ENCODE data around the gene SPTBN1. TPM values are rescaled to one million over a fixed set of nuclear protein-coding genes. Genes with fewer than 3 reads are reported as not detected.

Gene SPTBN1
- total and polyA plus RNA-seq, 2 experiments from 2014 or later: 58.1 to 204 TPM

DNA sequence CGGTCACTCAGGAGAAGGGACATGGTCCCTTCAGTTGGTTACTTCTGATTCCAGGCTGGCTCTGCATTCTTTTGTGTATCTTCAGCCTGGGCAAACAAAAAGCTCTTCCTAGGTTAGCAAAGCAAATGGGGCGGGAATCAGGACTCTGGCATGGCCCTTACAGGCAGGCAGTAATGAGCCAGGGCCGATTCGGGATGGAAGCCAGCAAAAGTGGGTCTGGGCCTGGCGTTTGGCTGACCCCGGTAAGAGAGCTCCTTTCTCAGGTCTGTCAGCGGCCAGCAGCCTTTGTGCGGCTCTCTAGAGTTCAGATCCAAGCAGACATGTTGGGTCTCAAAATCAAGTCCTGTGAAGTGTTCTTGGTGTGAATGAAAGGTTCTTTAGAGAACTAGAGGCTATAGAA, 185.9 kb downstream of the SPTBN1 start:
- H3K27ac Mint-ChIP-seq: peak overlapping the region; percentile 64
- Histone ChIP-seq H3K9me2 (ENCODE audit: insufficient read depth) (no peaks in the 10 kb centered on the region), H3K4me3 (no peak overlapping the region), H4K20me1 (replicated peaks; ENCODE audit: insufficient read depth) (peaks cover 5% of the 10 kb centered on the region; the same call in 1 of the 2 replicates), H3F3A (replicated peaks; ENCODE audit: low read depth) (no peaks in the 10 kb centered on the region), H3K36me3 (ENCODE audit: insufficient read depth) (peaks cover 61% of the 10 kb centered on the region), H3K79me2 (replicated peaks; ENCODE audit: insufficient read depth) (no peaks in the 10 kb centered on the region), H3K27ac (ENCODE audit: low read depth) (no peak overlapping the region), H2AFZ (no peak overlapping the region), H3K4me1 (ENCODE audit: insufficient read depth) (no peaks in the 10 kb centered on the region), H3K4me2 (no peak overlapping the region), H3K27me3 (ENCODE audit: insufficient read depth) (no peaks in the 10 kb centered on the region)
- H3K9me3 Mint-ChIP-seq: no peaks in the 10 kb centered on the region
- H3K4me3 Mint-ChIP-seq: no peak overlapping the region
- TF ChIP-seq ZNF114 (CRISPR knock-in tag; IDR thresholded peaks at IDR 0.05) (no peak), STAT1 (IDR thresholded peaks at IDR 0.05; ENCODE audit: unreplicated experiment) (no peak), JUNB (IDR thresholded peaks at IDR 0.05; ENCODE audit: unreplicated experiment) (no peak), EZH2 (IDR thresholded peaks at IDR 0.05; ENCODE audit: low read depth, unreplicated experiment) (no peak), NANOG (IDR thresholded peaks at IDR 0.05; ENCODE audit: borderline replicate concordance) (no peak), EZH2phosphoT487 (IDR thresholded peaks at IDR 0.05; ENCODE audit: unreplicated experiment) (no peak)
- TF ChIP-seq, protein P1, sequence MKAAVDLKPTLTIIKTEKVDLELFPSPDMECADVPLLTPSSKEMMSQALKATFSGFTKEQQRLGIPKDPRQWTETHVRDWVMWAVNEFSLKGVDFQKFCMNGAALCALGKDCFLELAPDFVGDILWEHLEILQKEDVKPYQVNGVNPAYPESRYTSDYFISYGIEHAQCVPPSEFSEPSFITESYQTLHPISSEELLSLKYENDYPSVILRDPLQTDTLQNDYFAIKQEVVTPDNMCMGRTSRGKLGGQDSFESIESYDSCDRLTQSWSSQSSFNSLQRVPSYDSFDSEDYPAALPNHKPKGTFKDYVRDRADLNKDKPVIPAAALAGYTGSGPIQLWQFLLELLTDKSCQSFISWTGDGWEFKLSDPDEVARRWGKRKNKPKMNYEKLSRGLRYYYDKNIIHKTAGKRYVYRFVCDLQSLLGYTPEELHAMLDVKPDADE (IDR thresholded peaks at IDR 0.05): no peak
- TF ChIP-seq, protein P2, sequence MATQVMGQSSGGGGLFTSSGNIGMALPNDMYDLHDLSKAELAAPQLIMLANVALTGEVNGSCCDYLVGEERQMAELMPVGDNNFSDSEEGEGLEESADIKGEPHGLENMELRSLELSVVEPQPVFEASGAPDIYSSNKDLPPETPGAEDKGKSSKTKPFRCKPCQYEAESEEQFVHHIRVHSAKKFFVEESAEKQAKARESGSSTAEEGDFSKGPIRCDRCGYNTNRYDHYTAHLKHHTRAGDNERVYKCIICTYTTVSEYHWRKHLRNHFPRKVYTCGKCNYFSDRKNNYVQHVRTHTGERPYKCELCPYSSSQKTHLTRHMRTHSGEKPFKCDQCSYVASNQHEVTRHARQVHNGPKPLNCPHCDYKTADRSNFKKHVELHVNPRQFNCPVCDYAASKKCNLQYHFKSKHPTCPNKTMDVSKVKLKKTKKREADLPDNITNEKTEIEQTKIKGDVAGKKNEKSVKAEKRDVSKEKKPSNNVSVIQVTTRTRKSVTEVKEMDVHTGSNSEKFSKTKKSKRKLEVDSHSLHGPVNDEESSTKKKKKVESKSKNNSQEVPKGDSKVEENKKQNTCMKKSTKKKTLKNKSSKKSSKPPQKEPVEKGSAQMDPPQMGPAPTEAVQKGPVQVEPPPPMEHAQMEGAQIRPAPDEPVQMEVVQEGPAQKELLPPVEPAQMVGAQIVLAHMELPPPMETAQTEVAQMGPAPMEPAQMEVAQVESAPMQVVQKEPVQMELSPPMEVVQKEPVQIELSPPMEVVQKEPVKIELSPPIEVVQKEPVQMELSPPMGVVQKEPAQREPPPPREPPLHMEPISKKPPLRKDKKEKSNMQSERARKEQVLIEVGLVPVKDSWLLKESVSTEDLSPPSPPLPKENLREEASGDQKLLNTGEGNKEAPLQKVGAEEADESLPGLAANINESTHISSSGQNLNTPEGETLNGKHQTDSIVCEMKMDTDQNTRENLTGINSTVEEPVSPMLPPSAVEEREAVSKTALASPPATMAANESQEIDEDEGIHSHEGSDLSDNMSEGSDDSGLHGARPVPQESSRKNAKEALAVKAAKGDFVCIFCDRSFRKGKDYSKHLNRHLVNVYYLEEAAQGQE (IDR thresholded peaks at IDR 0.05; ENCODE audit: unreplicated experiment): no peak
- TF ChIP-seq, protein P3, sequence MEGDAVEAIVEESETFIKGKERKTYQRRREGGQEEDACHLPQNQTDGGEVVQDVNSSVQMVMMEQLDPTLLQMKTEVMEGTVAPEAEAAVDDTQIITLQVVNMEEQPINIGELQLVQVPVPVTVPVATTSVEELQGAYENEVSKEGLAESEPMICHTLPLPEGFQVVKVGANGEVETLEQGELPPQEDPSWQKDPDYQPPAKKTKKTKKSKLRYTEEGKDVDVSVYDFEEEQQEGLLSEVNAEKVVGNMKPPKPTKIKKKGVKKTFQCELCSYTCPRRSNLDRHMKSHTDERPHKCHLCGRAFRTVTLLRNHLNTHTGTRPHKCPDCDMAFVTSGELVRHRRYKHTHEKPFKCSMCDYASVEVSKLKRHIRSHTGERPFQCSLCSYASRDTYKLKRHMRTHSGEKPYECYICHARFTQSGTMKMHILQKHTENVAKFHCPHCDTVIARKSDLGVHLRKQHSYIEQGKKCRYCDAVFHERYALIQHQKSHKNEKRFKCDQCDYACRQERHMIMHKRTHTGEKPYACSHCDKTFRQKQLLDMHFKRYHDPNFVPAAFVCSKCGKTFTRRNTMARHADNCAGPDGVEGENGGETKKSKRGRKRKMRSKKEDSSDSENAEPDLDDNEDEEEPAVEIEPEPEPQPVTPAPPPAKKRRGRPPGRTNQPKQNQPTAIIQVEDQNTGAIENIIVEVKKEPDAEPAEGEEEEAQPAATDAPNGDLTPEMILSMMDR (conservative IDR thresholded peaks at IDR 0.05; ENCODE audit: low read depth in 2 of 2): no peak
- no peaks in the 10 kb centered on the region for H3K4me1 Mint-ChIP-seq
- DNase-seq (ENCODE audit: low spot score) (no peak), ATAC-seq (no peak)
- H3K27me3 Mint-ChIP-seq (ENCODE audit: insufficient read depth, low read depth, poor library complexity): peaks cover 6% of the 10 kb centered on the region
- peaks cover 81% of the 10 kb centered on the region for H3K36me3 Mint-ChIP-seq (ENCODE audit: low read depth)

All from GM23338 (cell line).